NCI-H774 (cell line): Measurements from ENCODE around the gene NPLOC4.

Experiments used
- DNase-seq: peaks from one replicate; lab custom pipeline; 2025; lab: John Stamatoyannopoulos, UW

Gene NPLOC4

DNA sequence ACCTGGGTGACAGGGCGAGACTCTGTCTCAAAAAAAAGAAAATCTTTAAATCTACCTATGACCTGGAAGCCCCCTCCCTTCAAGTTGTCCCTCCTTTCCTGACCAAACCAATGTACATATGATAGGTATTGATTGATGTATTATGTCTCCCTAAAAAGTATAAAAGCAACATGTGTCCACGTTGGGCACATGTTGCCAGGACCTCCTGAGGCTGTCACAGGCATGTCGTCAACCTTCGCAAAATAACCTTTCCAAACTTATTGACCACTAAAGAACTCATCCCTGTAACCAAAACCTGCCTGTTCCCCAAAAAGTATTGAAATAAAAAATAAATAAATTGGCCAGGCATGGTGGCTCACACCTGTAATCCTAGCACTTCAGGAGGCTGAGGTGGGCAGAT, 25.1 kb upstream of the NPLOC4 start:
- no peak for DNase-seq

- DNase-seq, result no peak
These were observed 23.5 kb upstream of the NPLOC4 start for GRCh38 chr17:81660441-81660840.

- DNase-seq, result no peak
These were observed 22.1 kb upstream of the NPLOC4 start for GRCh38 chr17:81659038-81659437.

DNA sequence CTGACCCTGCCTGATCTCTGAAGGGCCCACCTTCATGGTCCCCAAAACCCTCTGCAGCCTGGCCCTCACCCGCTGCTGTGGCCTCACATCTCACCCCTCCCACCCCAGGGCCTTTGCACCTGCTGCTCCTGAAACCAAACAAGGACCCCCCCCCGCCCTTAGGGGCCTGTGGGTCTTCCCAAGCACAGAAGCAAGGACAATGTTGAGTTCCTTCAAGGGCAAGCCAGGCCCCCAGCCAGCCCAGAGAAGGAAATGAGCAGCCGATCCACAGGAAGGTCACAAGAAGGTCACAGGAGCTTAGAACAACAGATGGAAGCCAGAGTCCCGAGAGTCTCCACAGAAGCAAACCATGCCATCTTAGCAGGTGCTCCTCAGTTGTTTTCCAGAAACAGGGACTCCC, 19.9 kb upstream of the NPLOC4 start:
- no peak for DNase-seq

- DNase-seq, result no peak
These were observed 19.3 kb upstream of the NPLOC4 start, which contains the start of gene PDE6G for GRCh38 chr17:81656118-81656743. PDE6G (minus strand) TSS chr17:81656542; CDS start chr17:81653305, 3,237 bp downstream.

DNA sequence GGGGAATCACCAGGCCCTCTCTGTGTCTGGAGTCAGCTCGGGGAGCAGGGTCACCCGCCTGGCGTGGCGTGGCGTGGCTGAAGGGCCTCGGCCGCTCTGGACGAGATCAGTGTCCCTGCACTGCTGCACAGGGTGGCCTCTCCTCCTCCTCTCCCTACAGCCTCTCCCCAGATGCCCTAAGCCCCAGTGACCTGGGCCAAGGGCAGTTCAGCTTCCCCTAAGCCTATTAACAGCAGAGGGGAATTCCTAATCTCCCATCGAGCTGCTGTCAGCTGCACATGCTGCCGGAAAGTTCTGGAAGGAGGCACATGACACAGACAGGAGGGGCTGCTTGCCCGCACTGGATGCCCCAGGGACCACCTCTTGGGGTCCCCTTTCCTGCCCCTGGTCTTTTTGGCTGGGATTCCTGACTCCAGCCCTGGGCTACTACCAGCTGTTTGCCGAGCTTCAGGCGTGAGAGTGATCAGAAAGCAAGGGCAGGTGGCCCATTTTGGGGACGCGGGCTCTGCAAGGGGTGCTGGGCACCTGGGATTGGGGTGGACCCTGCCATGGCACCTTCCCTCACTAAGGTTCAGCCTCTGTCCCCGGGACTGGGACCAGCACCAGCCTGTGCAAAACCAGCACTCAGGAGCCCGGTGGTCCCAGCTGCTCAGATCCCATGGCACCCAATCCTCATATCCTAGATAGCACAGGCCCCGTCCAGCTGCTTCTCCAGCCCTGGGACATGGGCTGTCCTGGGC, 18.6 kb upstream of the NPLOC4 start:
- no peak for DNase-seq

- DNase-seq, result no peak
These were observed 16.2 kb upstream of the NPLOC4 start for GRCh38 chr17:81652906-81653771.

- no peak for DNase-seq
These were observed 14.8 kb upstream of the NPLOC4 start for GRCh38 chr17:81651692-81652091.

DNA sequence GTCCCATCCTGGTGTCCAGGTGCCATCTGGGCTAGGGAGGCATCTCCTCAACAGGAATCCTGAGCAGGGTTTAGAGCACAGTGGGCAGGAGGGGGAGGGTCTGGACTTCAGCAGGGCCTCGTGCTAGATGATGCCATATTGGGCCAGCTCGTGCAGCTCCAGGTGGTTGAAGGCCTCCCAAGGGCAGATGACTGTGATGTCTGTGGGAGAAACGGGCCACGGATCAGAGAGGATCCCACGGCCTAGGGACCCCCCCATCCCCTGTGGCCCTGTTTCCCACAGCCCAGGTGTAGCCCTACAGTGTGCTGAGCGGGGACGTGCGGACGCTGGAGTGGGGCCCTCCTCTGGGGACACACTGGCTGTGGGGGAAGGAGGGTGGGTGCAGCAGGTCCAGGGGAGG, 14.0 kb upstream of the NPLOC4 start:
- no peak for DNase-seq

DNA sequence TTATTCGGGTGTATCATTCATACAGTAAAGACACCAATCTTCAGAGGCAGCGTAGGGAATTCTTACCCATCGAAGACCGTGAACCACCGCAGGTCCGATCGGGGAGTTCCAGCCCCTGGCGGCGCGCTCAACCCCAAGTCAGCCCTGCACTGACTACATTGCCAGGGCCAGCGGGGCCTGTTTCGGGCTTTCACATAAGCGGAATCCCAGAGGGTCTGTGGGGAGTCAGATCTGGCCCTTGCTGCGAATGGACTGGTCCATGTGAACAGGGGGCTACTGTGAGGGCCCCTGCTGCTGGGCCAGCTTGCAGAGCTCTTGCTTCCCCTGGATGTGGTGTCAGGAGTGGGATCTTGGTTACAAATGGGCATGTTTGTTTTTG, 11.8 kb upstream of the NPLOC4 start:
- DNase-seq, result no peak

DNA sequence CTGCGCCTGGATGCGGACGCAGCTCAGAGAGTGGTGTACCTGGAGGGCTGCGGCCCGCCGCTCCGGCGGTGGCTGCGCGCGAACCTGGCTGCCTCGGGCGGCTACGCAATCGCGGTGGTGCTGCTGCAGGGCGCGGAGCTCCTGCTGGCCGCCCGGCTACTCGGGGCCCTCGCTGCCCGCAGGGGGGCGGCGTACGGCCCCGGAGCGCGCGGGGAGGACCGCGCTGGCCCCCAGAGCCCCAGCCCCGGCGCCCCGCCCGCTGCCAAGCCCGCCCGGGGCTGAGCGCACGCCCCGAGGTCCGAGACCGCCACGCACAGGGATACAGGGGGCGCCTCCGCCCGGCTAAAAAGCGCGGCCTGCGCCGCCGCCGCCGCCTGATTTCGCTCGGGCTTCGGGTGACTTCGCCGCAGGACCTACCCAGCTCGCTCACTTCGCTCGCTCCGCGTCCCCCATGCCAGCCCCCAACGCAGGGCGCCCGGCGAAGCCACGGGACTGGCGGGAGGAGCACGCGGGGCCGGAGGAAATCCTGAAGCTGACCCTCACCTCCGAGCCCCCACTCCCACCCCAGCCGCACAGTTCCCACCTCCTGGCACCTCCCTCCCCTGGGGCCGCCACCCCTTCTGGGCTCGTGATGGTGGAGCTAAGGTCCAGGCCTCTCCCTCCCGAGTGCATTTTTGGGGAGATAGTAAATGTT, 11.2 kb upstream of the NPLOC4 start:
- DNase-seq, result no peak

- no peak for DNase-seq
These were observed 10.7 kb upstream of the NPLOC4 start for GRCh38 chr17:81647640-81648012.

GRCh38 chr17:81646869-81647600, 10.1 kb upstream of the NPLOC4 start:
- no peak for DNase-seq

GRCh38 chr17:81644976-81645952, 8.4 kb upstream of the NPLOC4 start:
- no peak for DNase-seq

GRCh38 chr17:81644496-81644895, 7.6 kb upstream of the NPLOC4 start:
- no peak for DNase-seq

DNA sequence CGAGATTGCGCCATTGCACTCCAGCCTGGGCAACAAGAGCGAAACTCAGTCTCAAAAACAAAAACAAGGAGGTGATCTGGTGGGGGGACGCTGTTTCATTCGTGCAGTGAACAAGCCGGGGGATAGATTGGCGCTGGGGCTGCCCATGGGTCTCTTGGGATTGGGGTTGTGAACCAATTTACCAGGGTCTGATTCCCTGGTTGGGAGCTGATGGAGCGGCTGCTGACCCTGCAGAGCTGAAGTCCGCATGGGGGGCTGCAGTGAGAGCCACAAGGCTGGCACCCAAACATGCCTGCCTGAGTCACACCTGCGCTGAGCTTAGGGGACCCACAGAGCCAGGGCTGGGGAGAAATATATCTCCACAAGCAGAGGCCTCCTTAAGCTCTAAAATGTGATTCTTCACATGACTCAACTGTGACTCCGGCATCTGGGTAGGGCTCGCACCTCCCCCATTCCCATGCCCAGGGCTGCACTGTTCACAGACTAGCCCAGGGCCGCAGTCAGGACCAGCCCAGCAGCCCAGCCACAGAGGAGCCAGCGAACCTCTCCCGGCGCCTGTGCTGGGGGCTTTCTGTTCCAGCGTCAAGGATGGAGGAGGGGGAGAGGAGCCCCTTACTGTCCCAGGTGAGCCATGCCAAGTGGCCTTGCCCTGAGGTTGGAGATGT, 5.0 kb upstream of the NPLOC4 start:
- DNase-seq, result no peak

- no peak for DNase-seq
These were observed 3.1 kb upstream of the NPLOC4 start for GRCh38 chr17:81640011-81640410.

DNA sequence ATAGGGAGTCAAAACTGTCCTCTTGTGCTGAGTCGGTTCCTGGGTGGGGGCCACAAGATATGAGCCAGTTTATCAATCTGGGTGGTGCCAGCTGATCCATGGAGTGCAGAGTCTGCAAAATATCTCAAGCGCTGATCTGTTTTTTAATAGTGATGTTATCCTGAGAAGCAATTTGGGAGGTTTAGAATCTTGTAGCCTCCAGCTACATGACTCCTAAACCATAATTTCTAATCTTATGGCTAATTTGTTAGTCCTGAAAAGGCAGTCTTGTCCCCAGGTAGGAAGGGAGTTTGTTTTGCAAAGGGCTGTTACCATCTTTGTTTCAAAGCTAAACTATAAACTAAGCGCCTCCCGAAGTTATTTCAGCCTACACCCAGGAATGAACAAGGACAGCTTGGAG, 1.8 kb upstream of the NPLOC4 start:
- no peak for DNase-seq

DNA sequence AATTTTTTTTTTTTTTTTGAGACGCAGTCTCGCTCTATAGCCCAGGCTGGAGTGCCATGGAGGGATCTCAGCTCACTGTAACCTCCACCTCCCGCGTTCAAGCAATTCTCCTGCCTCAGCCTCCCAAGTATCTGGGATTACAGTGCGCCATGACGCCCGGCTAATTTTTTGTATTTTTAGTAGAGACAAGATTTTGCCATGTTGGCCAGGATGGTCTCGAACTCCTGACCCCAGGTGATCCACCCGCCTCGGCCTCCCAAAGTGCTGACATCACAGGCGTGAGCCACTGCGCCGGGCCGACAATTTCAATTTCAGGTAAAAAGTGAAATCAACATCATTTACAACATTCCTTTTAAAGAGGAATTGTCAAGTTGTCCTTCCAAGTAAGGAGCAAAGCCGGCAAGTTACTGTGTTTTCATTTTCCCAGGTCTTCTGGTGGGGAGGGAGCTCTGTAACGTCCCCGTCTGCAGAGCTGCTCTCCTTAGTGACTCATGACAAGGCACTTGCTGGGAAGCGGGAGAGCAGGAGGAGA, 873 bp downstream of the NPLOC4 start:
- no peak for DNase-seq

GRCh38 chr17:81635431-81635830, 1.5 kb downstream of the NPLOC4 start:
- DNase-seq, result no peak
